BJ (cell line): ENCODE measurements around the gene HSPA5. TPM values are rescaled to one million over a fixed set of nuclear protein-coding genes. Genes with fewer than 3 reads are reported as not detected.
"Not testable (repeated sequence)": the region's sequence is repeated elsewhere in the genome, so short reads cannot be mapped to it uniquely, and the experiment has no call there.

Source experiments
- CTCF ChIA-PET: fragments of 350-600 bp; formaldehyde crosslinking; extraction: SDS; loops from one replicate; lab custom pipeline; 2021; ENCODE audit warnings: antibody characterized with exemption, inconsistent platforms; lab: Yijun Ruan, JAX
- POLR2A ChIA-PET: fragments of 300-600 bp; sonication (Branson Sonifier 250); formaldehyde crosslinking; extraction: SDS; loops from one replicate; lab custom pipeline; 2021; ENCODE audit warnings: antibody characterized with exemption; lab: Charles Lee
- DNase-seq: peaks from one replicate; pipeline ENCODE4 v3.0.0-alpha.2; 2011; ENCODE audit warnings: low read depth
- H3K27me3 ChIP-seq: 2 replicates; pipeline ENCODE4 v1.6.0; 2011; ENCODE audit warnings: low read length; ENCODE audit not compliant: control insufficient read depth, insufficient read depth
- H3K36me3 ChIP-seq: 2 replicates; pipeline ENCODE4 v1.5.1; 2011; ENCODE audit warnings: low read length; ENCODE audit not compliant: control insufficient read depth, insufficient read depth
- H3K4me3 ChIP-seq: 2 replicates; pipeline ENCODE4 v1.5.1; 2011; ENCODE audit warnings: low read depth, mild to moderate bottlenecking, control low read depth, low read length
- CTCF ChIP-seq: IDR thresholded peaks from 2 replicates; pipeline ENCODE4 v1.5.1; 2011; ENCODE audit warnings: low read depth, mild to moderate bottlenecking, control low read depth, inconsistent platforms, low read length, moderate library complexity; ENCODE audit not compliant: insufficient read depth
- polyA plus RNA-seq: library from polyadenylated mRNA; depleted of rRNA; stranded (reverse); fragments of >200 nt; gene quantifications from 2 replicates; pipeline ENCODE4 v1.2.3, GENCODE V29; 2011

Gene HSPA5
- polyA plus RNA-seq, 1 experiment: 215 TPM

GRCh38 chr9:125227761-125228160, 13.4 kb downstream of the HSPA5 start:
- ChIA-PET CTCF (interaction anchor here (0.6 kb wide), 1 partner anchor 9 kb away, joined by 3 read pairs; no protein-coding TSS in a partner anchor), POLR2A (no interaction called here)
- Histone ChIP-seq H3K27me3 (no peaks in the 10 kb centered on the region), H3K36me3 (peaks cover 12% of the 10 kb centered on the region; the same call in 1 of the 2 replicates), H3K4me3 (no peak overlapping the region)
- DNase-seq: no peak
- no peak for TF ChIP-seq CTCF

- DNase-seq, H3K27me3 ChIP-seq, H3K4me3 ChIP-seq, POLR2A ChIA-PET, H3K36me3 ChIP-seq: not testable (repeated sequence)
- CTCF ChIA-PET: interaction anchor here (0.7 kb wide), 1 partner anchor 19 kb away, joined by 4 read pairs; no protein-coding TSS in a partner anchor
Measured at GRCh38 chr9:125224858-125225257, 16.3 kb downstream of the HSPA5 start.

- ChIA-PET CTCF (interaction anchor here (0.6 kb wide), 1 partner anchor 9 kb away, joined by 3 read pairs; no protein-coding TSS in a partner anchor), POLR2A (no interaction called here)
- no peak for TF ChIP-seq CTCF
- Histone ChIP-seq H3K27me3 (no peaks in the 10 kb centered on the region), H3K36me3 (peaks cover 4% of the 10 kb centered on the region; the same call in 1 of the 2 replicates), H3K4me3 (no peak overlapping the region)
- DNase-seq: no peak
Measured at GRCh38 chr9:125218621-125219020, 22.5 kb downstream of the HSPA5 start.

GRCh38 chr9:125214186-125214585, 27.0 kb downstream of the HSPA5 start:
- TF ChIP-seq CTCF: no peak
- POLR2A ChIA-PET: no interaction called here
- CTCF ChIA-PET: no interaction called here
- no peaks in the 10 kb centered on the region for H3K27me3 ChIP-seq
- DNase-seq: no peak
- H3K36me3 ChIP-seq: no peaks in the 10 kb centered on the region; the same call in 1 of the 2 replicates
- no peak overlapping the region for H3K4me3 ChIP-seq

- DNase-seq: no peak
- CTCF ChIA-PET: no interaction called here
- no peak for TF ChIP-seq CTCF
- POLR2A ChIA-PET: no interaction called here
- peaks cover 9% of the 10 kb centered on the region for H3K36me3 ChIP-seq
- no peak overlapping the region for H3K4me3 ChIP-seq
- H3K27me3 ChIP-seq: no peaks in the 10 kb centered on the region
Measured at GRCh38 chr9:125204477-125204876, 36.7 kb downstream of the HSPA5 start.
